GM12892 (cell line): ENCODE measurements around the gene PTAFR.
A peak's percentile ranks its signal among the peaks of the same experiment; 100 is the strongest.

Experiments
- DNase-seq: peaks from one replicate; pipeline ENCODE4 v3.0.0; 2011; ENCODE audit not compliant: insufficient read length
- FAIRE-seq: peaks from 2 replicates; lab custom pipeline; 2011; peaks lifted over from hg19 to GRCh38; lab: Jason Lieb, UNC
- POLR2A ChIP-seq: IDR thresholded peaks from 2 replicates; pipeline ENCODE4 v1.6.1; 2011; ENCODE audit warnings: low read depth, low read length, control low read depth
- POLR2AphosphoS5 ChIP-seq: IDR thresholded peaks from 2 replicates; pipeline ENCODE4 v1.6.1; 2011; ENCODE audit warnings: low read depth, low read length, control low read depth
- TAF1 ChIP-seq: IDR thresholded peaks from 2 replicates; pipeline ENCODE4 v1.6.1; 2011; ENCODE audit warnings: low read depth, mild to moderate bottlenecking, control low read depth, low read length, borderline replicate concordance

PTAFR gene

DNA sequence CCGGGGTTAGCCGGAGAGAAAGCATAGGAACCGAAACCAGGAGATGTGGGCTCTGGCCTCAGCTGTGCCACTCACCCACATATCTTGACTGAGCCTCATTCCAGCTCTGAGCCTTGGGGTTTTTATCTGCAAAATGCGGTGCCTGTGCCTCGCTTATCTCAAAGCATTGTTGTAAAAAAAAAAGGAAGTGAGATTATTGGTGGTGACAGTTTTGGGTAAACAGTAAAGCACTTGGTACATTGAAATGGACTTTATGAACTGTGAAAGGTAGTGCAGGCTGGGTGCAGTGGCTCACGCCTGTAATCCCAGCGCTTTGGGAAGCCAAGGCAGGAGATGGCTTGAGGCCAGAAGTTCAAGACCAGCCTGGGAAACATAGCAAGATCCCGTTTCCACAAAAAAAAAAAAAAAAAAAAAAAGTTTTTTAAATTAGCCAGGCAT is 3.8 kb downstream of the PTAFR start:
- peak; percentile 98 for FAIRE-seq
- TF ChIP-seq POLR2AphosphoS5 (no peak), TAF1 (no peak), POLR2A (no peak)
- DNase-seq: peak; percentile 48

GRCh38 chr1:28171246-28171645 is 5.2 kb downstream of the PTAFR start:
- FAIRE-seq: no peak
- TF ChIP-seq POLR2AphosphoS5: no peak
- TF ChIP-seq TAF1: no peak
- TF ChIP-seq POLR2A: no peak
- no peak for DNase-seq

DNA sequence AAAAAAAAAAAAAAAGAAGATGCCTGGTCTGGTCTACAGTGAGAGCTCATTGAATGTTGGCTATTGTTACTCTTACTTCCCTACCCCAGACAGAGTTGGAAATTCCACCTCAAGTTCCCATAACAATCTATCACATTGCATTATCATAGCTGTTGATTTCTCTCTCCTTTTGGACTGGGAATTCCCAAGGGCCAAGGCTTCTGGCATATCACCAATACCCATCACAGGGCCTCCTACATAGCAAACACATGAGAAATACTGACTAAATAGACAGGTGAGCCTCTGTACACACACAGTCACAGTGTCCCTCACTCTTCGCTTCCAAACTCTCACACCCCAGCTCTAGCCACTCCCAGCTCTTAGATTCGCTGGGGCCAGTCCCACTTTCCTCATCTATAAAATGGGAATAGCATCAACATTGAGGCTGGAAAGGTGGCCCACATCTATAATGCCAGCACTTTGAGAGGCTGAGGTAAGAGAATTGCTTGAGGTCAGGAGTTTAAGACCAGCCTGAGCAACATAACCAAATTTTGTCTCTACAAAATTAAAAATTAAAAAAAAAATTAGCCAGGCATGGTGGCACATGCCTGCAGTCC is 6.4 kb downstream of the PTAFR start:
- no peak for DNase-seq
- TF ChIP-seq TAF1 (no peak), POLR2A (no peak), POLR2AphosphoS5 (no peak)
- FAIRE-seq: no peak

- peak; percentile 86 for FAIRE-seq
- TF ChIP-seq TAF1 (no peak), POLR2AphosphoS5 (no peak), POLR2A (no peak)
These were observed 12.9 kb downstream of the PTAFR start for GRCh38 chr1:28163496-28164161.

DNA sequence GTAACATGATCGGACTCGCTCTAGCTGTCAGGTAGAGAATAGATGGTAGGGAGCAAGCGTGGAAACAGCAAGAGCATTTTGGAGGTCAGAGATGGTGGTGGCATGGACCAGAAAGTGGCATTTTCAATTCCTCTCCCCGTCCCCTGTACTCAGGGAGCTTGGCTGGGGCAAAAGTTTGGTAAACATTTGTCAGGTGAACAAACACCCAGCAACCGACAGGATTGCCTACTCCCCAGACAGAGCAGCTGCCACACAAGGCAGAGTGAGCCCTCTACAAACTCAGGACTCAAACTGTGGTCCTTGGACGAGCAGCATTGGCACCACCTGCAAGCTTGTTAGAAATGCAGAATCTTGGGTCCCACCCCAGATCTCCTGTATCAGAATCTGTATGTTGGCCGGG is 14.3 kb downstream of the PTAFR start:
- FAIRE-seq (no peak), DNase-seq (no peak)
- no peak for TF ChIP-seq TAF1
- no peak for TF ChIP-seq POLR2A
- TF ChIP-seq POLR2AphosphoS5: no peak

More at GRCh38 chr1:28163496-28164161, 12.9 kb downstream of the PTAFR start:
- DNase-seq: no peak

GRCh38 chr1:28161751-28162150 is 14.7 kb downstream of the PTAFR start:
- TF ChIP-seq POLR2A: no peak
- no peak for TF ChIP-seq POLR2AphosphoS5
- DNase-seq: no peak
- FAIRE-seq: no peak

DNA sequence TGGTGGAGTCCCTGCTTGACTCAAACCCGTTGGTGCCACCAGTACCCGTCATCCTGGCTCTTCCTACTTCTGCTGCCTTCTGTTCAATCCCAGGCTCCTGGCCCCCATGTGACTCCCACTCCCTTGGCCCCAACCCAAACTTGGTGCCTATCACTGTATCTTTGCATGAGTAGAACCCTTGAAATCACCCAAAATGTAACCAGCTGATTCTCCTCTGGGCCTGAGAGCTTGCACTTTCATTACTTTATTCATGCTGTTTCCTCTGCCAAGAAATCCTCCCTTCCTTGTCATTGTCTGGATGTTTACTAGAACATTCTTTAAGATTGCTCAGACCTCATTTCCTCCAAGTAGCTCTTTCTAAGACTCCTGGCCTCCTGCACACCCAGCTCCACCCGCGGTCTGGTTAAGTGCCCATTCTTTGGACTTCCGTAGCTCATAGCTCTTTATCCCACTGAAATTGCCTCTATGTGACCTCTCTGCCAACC is 15.7 kb downstream of the PTAFR start:
- TF ChIP-seq TAF1 (no peak), POLR2A (no peak)
- no peak for FAIRE-seq
- no peak for DNase-seq

- FAIRE-seq (no peak), DNase-seq (no peak)
- TF ChIP-seq TAF1: no peak
- TF ChIP-seq POLR2A: no peak
- TF ChIP-seq POLR2AphosphoS5: no peak
These were observed 16.8 kb downstream of the PTAFR start for GRCh38 chr1:28159680-28160079.

DNA sequence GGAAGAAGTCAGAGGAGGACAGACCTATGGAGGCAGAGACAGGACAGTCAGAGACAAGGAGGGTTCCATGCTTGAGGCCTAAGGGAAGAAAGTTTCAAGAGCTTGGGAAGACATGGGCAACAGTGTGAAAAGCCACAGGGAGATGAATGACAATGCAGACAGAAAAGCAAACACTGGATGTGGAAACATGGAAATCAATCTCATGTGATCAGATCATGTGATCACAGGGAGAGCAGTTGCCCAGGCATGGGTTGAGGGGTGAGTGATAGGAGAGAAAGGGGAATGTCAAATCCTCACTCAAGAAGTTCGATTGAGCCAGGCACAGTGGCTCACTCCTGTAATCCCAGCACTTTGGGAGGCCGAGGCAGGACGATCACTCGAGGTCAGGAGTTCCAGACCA is 17.2 kb downstream of the PTAFR start:
- DNase-seq (no peak), FAIRE-seq (no peak)
- no peak for TF ChIP-seq POLR2A
- TF ChIP-seq TAF1: no peak
- TF ChIP-seq POLR2AphosphoS5: no peak

DNA sequence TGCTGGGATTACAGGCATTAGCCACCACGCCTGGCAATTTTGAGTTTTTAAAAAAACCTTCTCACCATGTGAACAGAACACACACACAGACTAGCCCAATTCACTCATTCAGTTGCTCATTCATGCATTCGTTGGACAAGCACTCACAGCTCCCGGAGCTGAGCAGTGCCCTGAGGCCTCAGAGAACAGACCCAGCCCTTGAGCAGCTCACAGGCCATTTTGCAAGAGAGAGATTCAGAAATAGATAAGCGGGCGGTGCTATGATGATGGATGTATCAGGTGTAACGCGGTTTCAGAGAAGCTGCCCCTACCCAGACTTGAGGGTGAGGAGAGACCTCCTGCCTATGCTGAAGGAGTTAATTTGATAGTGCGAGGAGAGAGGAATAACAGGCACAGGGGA is 18.6 kb downstream of the PTAFR start:
- DNase-seq: no peak
- no peak for FAIRE-seq
- no peak for TF ChIP-seq POLR2A

- DNase-seq (no peak), FAIRE-seq (no peak)
- no peak for TF ChIP-seq POLR2AphosphoS5
- TF ChIP-seq POLR2A: no peak
- no peak for TF ChIP-seq TAF1
These were observed 19.7 kb downstream of the PTAFR start for GRCh38 chr1:28156821-28157220.

GRCh38 chr1:28155628-28156027 is 20.9 kb downstream of the PTAFR start:
- FAIRE-seq (no peak), DNase-seq (no peak)
- TF ChIP-seq POLR2AphosphoS5: no peak
- no peak for TF ChIP-seq POLR2A
- TF ChIP-seq TAF1: no peak
